NCI-H526 (cell line): ENCODE results near the gene MIA2.
A peak's percentile ranks its signal among the peaks of the same experiment; 100 is the strongest.
"Not testable (repeated sequence)": the region's sequence is repeated elsewhere in the genome, so short reads cannot be mapped to it uniquely, and the experiment has no call there.

Source experiments
- DNase-seq, 2 experiments: peaks; one replicate each; lab custom pipeline; 2025; lab: John Stamatoyannopoulos, UW

The MIA2 gene

GRCh38 chr14:39268393-39268792 is 34.7 kb downstream of the MIA2 start:
- DNase-seq: peak in 1 of 2 experiments; percentile 21

GRCh38 chr14:39272918-39273317 is 39.2 kb downstream of the MIA2 start:
- no peak for DNase-seq

GRCh38 chr14:39275395-39275794 is 41.7 kb downstream of the MIA2 start:
- no peak for DNase-seq

- DNase-seq: no peak
These were observed 42.3 kb downstream of the MIA2 start for GRCh38 chr14:39276005-39276404.

GRCh38 chr14:39276579-39277114 is 42.9 kb downstream of the MIA2 start:
- no peak for DNase-seq

- DNase-seq: no peak
These were observed 45.8 kb downstream of the MIA2 start for GRCh38 chr14:39279515-39279914.

- not testable (repeated sequence) for DNase-seq
These were observed 47.0 kb downstream of the MIA2 start for GRCh38 chr14:39280678-39281077.

GRCh38 chr14:39289523-39289922 is 55.8 kb downstream of the MIA2 start:
- no peak for DNase-seq

- DNase-seq: no peak
These were observed 58.0 kb downstream of the MIA2 start for GRCh38 chr14:39291701-39292100.

GRCh38 chr14:39293629-39294028 is 59.9 kb downstream of the MIA2 start:
- DNase-seq: no peak

GRCh38 chr14:39300389-39300788 is 66.7 kb downstream of the MIA2 start:
- not testable (repeated sequence) for DNase-seq

GRCh38 chr14:39302124-39302810 is 68.6 kb downstream of the MIA2 start:
- no peak for DNase-seq

GRCh38 chr14:39303115-39303514 is 69.4 kb downstream of the MIA2 start:
- no peak for DNase-seq

GRCh38 chr14:39307815-39308214 is 74.1 kb downstream of the MIA2 start:
- DNase-seq: no peak

- DNase-seq: no peak
These were observed 76.3 kb downstream of the MIA2 start for GRCh38 chr14:39310051-39310450.

GRCh38 chr14:39315859-39316444 is 82.2 kb downstream of the MIA2 start:
- no peak for DNase-seq

GRCh38 chr14:39316830-39317553 is 83.3 kb downstream of the MIA2 start:
- no peak for DNase-seq

GRCh38 chr14:39318574-39318973 is 84.9 kb downstream of the MIA2 start:
- DNase-seq: no peak

- DNase-seq: no peak
These were observed 85.7 kb downstream of the MIA2 start for GRCh38 chr14:39319381-39319780.

GRCh38 chr14:39320318-39320717 is 86.6 kb downstream of the MIA2 start:
- DNase-seq: no peak

- no peak for DNase-seq
These were observed 89.1 kb downstream of the MIA2 start for GRCh38 chr14:39322807-39323206.

GRCh38 chr14:39324097-39324496 is 90.4 kb downstream of the MIA2 start:
- no peak for DNase-seq

- no peak for DNase-seq
These were observed 105.3 kb downstream of the MIA2 start for GRCh38 chr14:39339003-39339402.
